ENCODE results near the gene ZBTB7B.

- no peak for TF ChIP-seq POLR2AphosphoS5 (IDR thresholded peaks at IDR 0.05; ENCODE audit: low read depth, low read length)
- TF ChIP-seq, protein P1, sequence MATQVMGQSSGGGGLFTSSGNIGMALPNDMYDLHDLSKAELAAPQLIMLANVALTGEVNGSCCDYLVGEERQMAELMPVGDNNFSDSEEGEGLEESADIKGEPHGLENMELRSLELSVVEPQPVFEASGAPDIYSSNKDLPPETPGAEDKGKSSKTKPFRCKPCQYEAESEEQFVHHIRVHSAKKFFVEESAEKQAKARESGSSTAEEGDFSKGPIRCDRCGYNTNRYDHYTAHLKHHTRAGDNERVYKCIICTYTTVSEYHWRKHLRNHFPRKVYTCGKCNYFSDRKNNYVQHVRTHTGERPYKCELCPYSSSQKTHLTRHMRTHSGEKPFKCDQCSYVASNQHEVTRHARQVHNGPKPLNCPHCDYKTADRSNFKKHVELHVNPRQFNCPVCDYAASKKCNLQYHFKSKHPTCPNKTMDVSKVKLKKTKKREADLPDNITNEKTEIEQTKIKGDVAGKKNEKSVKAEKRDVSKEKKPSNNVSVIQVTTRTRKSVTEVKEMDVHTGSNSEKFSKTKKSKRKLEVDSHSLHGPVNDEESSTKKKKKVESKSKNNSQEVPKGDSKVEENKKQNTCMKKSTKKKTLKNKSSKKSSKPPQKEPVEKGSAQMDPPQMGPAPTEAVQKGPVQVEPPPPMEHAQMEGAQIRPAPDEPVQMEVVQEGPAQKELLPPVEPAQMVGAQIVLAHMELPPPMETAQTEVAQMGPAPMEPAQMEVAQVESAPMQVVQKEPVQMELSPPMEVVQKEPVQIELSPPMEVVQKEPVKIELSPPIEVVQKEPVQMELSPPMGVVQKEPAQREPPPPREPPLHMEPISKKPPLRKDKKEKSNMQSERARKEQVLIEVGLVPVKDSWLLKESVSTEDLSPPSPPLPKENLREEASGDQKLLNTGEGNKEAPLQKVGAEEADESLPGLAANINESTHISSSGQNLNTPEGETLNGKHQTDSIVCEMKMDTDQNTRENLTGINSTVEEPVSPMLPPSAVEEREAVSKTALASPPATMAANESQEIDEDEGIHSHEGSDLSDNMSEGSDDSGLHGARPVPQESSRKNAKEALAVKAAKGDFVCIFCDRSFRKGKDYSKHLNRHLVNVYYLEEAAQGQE (IDR thresholded peaks at IDR 0.05; ENCODE audit: insufficient read depth in 1 of 2, low read depth in 2 of 2, low read length in 2 of 2) = no peak
- TF ChIP-seq SIN3A (IDR thresholded peaks at IDR 0.05; ENCODE audit: borderline replicate concordance, insufficient read depth, low read length) = no peak
- no peak for TF ChIP-seq TAF1 (IDR thresholded peaks at IDR 0.05; ENCODE audit: borderline replicate concordance, insufficient read depth, low read length)
- TF ChIP-seq FOXP2 (optimal IDR thresholded peaks at IDR 0.05; ENCODE audit: borderline replicate concordance, extremely low read depth, extremely low read length, insufficient read depth) = no peak
Measured at GRCh38 chr1:154972213-154972516, 30.4 kb upstream of the ZBTB7B start.
